Stomach (tissue), 4 donors: Measurements from ENCODE around the gene PIP4K2A.

Source experiments
- POLR2A ChIP-seq, 4 donors: fragments of 450-650 bp; IDR thresholded peaks; one replicate each; pipeline ENCODE4 v1.6.1; 2016; ENCODE audit warnings: antibody characterized with exemption in 4 of 4, control low read depth in 2 of 4, mild to moderate bottlenecking in 1 of 4, moderate library complexity in 1 of 4
- POLR2AphosphoS5 ChIP-seq, 3 donors: sonication (generic); formaldehyde crosslinking; IDR thresholded peaks; one replicate each; pipeline ENCODE4 v1.6.1; 2016; ENCODE audit warnings: antibody characterized with exemption in 3 of 3
- TF ChIP-seq, protein P1 (sequence below), 7 experiments: fragments of 450-650 bp in 4 of 7; fragments of 200-600 bp in 3 of 7; sonication (generic) in 3 of 7; IDR thresholded peaks; one replicate each; pipeline ENCODE4 v1.5.1; 2016 to 2019; ENCODE audit warnings: antibody characterized with exemption in 7 of 7, control low read depth in 2 of 7, mild to moderate bottlenecking in 1 of 7

DNA sequence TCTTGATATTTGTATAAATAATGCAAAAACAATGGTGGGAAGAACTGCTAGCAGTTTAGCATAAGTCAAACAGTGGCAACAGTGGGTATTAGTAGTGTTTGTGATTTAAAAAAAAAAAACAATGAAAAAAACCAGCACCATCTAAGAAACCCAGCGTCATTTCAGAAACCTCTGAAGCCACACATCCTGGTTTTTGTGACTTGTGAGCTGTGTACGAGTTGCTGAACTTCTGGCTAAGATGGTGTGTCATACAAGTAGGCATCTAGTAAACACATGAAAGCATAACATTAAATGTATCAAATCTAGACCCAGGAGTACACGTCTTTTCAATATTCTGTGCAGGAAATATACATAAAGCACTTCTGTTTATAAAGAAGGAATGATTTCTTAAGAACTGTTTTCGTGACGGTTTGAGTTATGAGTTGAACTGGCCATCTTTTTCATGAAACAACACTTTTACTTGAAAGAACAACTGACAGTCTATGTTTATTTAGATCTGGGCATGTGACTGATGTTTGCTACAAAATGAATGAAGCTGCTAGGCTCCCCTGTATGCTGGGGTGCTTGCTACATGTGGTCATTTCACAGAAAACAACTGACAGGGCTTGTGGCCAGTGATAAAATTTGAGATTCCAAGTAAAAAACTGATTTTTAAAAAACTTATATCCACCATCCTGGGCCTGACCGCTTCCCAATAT lies 143.5 kb downstream of the PIP4K2A start:
- TF ChIP-seq, protein P1, sequence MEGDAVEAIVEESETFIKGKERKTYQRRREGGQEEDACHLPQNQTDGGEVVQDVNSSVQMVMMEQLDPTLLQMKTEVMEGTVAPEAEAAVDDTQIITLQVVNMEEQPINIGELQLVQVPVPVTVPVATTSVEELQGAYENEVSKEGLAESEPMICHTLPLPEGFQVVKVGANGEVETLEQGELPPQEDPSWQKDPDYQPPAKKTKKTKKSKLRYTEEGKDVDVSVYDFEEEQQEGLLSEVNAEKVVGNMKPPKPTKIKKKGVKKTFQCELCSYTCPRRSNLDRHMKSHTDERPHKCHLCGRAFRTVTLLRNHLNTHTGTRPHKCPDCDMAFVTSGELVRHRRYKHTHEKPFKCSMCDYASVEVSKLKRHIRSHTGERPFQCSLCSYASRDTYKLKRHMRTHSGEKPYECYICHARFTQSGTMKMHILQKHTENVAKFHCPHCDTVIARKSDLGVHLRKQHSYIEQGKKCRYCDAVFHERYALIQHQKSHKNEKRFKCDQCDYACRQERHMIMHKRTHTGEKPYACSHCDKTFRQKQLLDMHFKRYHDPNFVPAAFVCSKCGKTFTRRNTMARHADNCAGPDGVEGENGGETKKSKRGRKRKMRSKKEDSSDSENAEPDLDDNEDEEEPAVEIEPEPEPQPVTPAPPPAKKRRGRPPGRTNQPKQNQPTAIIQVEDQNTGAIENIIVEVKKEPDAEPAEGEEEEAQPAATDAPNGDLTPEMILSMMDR (IDR thresholded peaks at IDR 0.05), result no peak
- TF ChIP-seq POLR2AphosphoS5 (IDR thresholded peaks at IDR 0.05) (no peak), POLR2A (IDR thresholded peaks at IDR 0.05) (no peak)
